HG03342 (cell line): ENCODE results near the gene APBA2.

Source experiments
- ATAC-seq: cut with Tn5 transposase; IDR thresholded peaks from one replicate; pipeline ENCODE4 v1.9.1; 2021; ENCODE audit warnings: mild to moderate bottlenecking, moderate library complexity; ENCODE audit not compliant: unreplicated experiment

APBA2 gene

DNA sequence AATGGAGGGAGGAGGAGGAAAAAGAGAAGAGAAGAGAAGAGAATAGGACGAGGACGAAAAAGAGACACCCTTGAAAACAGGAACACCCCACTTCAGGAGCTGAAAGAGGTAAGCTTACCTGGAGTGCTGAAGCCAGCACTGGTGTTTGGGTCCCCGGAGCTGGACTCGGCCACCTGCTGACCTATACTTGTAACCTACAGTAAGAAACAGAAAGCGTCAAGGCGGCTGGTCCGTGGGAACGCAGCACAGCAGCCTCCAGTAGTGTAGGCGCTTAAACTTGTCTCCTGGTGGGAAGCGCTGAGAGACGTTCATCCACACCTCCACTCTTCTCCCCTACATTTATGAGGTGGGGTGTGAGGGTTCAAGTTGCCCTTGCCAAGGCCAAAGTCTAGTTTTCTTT is 242.9 kb downstream of the APBA2 start:
- no peak for ATAC-seq

DNA sequence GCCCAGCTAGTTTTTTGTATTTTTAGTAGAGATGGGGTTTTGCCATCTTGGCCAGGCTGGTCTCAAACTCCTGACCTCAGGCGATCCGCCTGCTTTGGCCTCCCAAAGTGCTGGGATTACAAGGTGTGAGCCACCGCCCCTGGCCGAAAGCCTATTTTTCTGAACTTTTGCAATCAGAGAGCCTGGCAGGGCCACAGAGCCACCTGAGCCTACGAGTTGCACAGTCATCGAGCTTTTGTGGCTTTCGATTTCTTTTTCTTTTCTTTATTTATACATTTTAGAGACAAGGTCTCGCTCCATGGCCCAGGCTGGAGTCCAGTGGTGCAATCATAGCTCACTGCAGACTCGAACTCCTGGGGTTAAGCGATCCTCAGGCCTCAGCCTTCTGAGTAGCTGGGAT is 243.4 kb downstream of the APBA2 start:
- ATAC-seq: no peak

DNA sequence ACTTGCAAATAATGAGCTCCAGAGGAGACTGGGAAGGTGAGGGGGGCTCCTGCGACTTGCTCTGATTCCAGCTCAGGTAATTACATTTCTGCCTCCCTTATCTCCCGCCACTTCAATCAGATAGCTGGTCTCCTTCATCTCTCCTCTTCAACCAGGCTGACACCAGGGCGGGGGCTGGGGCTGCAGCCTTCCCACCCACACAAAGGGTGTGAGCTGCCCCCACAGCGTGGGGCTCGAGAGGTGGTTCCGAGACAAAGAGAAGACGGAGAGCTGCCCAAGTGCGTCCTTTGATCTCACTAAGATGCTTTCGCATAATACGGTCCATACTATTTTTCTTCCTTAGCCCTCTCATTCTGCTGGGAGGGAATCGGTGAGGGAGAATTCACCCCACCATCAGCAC is 244.2 kb downstream of the APBA2 start:
- no peak for ATAC-seq

DNA sequence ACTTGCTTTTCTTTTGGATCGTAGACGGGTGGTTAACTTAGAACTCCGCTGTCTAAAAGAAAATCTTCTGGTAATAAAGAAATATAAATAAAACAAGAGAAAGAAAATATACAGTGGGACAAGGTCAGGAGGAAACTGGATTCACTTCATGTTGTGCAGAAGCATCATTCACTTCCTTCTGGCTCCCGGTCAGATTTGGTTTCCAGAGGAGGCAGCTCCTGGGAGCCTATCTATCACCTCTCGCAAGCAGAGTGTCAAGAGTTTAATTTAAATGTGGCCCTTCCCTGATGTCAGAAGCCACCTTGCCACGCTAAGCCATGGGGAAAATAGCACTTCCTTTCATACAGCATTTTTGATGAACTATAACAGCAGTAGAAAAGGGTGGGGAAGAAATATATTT is 244.7 kb downstream of the APBA2 start:
- ATAC-seq: no peak

GRCh38 chr15:29130951-29131839 is 245.4 kb downstream of the APBA2 start:
- ATAC-seq: no peak

DNA sequence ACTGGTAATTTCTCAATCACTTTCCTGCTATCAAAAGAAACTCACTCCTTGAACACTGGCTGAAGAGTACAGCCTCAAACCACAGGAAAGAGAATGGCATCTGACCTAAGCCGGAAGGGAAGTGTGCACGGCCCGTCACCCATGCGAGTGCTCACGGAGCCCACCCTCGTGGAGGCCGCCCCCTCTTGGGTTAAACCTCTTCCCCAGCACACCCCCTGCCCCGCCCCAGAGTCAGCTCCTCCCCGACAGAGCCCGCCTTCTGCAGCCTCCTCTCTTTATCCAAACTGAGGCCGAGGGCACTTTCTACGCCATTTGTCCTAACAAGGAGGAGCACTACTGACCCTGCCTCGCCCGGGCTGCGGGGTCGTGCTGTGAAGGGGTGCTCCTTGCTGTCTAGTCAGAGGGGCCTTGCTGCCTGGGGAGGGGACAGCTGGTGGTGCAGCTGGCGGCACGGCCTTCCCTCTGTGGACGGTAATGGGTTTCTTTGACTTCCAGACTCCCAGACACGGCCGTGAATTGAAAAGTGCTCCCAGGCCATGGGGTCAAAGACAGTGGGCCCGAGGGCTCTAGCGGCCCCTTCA is 246.2 kb downstream of the APBA2 start:
- no peak for ATAC-seq

DNA sequence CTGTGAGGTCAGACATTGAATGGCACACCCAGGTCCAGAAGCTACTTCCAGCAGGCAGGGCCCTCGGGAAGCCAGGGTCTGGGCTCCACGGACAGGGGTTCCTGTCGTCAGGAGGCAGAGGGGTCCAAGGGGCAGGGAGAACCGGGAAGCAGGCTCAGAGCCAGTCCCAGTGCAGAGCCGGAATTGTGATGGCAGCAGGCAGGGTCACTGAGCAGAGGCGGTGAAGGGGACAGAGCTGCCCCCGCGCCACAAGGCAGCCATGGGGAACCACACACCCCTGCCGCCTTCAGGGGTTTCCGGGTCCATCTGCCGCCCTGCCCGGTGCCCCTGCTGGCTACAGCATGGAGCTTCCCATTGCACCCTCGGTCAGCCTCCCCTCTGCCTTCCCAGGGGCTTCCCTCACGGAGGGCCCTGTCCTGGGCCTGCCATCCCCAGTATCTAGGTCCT is 247.0 kb downstream of the APBA2 start:
- ATAC-seq: no peak

- no peak for ATAC-seq
These were observed 247.5 kb downstream of the APBA2 start for GRCh38 chr15:29133321-29133720.

DNA sequence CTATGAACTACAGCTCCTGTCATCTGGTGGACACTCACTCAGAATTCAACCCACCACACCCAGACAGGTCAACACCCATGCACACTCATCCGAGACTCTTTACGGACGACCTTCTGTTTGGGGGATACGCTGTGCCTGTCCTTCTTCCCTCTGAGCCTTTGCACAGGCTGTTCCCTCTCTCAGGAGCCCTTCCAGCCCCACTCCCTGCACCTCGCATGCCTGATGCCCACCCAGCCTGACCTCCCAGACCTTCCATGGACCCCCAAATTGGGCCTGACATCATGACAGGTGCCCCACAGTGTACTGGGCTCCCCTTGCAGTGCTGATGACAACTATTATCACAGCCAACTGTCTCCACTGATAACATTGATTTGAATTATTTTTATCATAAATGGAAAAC is 248.0 kb downstream of the APBA2 start:
- no peak for ATAC-seq

GRCh38 chr15:29134239-29134638 is 248.5 kb downstream of the APBA2 start:
- no peak for ATAC-seq

DNA sequence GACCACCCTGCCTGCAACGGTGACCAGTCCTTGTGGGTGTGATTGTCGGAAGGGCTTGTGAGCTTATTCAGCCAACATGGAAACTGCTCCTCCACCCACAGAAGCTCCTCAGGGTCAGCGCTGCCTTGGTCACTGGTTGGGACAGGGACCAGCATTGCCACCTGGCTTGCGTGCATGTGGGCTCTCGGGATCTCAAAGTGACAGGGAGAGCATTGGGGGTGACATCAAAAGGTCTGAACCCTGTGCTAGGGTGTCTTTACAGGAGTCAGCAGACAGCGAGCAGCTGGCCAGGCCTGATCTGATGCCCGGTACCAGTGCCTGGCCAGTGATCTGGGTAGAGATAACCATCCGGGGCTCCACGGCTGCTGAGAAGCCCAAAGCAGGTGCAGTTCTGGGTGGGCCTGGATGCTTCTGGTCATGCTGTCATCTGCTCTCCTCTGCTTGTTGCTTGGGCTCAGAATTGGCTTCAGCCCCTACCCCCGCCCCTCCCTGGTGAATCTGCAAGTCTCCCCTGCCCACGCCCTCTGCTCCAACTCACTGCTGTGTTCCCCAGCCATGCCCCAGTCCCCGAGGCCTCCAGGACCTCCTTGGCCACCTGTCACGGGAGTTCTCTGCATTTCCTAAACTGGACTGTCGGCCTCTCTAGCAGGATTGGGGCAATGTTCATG is 249.0 kb downstream of the APBA2 start:
- no peak for ATAC-seq

DNA sequence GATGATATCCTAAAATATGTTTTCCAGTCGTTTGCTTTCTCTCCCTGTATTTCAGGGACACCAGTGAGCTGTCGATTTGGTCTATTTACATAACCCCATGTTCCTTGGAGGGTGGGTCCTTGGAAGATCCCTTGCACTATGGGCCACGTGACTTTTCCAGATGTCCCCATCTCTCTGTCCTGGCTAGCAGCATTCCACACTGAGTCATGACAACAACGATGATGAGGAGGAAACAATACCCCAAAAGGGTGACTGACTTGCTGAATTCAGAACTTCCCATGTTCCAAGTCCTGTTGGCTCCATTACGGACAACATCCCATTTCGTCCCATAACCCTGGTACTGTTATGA is 249.5 kb downstream of the APBA2 start:
- ATAC-seq: no peak

DNA sequence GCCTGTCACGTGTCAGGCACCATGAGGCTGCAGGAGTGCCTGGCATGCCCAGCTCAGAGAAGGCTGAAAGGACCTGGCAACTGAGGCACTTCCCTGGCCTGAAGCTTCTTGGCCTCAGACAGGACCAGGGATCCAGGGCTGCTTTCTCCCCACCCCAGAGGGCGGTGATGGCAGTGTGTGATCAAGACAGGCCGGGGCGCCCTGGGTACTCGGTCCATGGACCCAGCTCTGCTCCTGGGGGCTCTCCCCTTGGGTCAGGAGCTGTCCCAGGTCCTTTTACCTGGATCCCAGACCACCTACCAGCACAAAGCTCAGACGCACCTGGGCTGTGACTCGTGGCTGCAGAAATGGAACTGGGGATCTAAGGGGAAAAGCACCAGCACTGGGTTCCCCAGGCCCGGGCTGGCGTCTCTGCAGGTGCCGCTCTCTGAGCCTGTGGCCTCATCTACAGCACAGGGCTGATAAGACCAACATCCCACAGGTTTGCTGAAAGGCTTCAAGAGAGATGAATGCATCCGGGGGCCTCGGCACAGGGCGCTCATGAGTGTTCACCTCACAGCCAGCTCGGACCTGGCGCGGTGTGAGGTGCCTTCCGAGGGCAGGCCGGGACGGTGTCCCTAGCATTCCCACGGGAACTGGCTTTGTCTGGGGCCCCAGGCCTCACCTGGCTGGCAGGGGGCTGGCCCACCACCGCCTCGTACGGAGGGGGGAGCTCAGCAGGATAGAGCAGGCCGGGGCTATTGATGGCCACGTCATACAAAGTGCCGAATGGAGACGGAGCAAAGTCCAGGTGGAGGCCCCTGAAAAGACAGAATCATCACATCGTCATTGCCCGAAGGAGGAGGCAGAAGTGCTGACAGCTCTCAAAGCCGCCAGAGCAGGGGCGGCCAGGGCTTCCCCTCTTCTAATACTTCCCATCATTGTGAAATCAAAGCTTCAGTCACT is 250.2 kb downstream of the APBA2 start:
- ATAC-seq: no peak

DNA sequence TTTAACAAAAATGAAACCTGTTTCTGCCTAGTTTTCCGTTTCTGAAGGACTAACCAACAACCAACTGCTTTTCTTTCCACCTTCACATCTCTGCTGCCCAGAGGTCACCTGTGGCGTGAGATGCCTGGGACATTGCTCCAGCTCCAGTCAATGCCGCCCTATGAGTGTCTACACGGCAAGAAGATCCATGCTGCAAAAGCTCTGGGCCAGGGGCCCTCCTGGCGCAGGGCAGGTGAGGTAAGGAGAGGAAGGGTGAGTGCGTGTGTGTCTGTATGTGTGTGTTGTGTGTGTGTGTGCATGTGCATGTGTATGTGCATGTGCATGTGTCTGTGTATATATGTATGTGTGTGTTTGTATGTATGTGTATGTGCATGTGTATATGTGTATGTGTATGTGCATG is 252.5 kb downstream of the APBA2 start:
- no peak for ATAC-seq

DNA sequence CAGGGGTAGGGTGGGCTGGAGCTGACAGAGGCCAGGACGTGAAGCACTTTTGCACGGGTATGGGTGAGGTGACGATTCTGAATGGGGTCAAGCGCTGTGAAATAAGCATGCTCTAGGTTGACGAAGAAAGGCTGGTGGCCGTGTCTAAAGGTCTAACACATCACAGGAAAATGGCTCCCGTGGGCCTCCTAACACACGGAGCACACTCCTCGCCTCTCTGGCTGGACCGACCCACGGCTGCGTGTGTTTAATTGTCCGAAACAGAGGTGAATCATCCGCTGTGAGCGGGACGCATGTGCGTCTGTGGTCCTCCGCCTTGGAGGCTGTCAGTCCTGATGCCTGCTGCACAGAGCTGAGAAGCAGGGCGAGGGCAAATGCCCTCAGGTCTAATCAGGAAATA is 253.3 kb downstream of the APBA2 start:
- no peak for ATAC-seq

DNA sequence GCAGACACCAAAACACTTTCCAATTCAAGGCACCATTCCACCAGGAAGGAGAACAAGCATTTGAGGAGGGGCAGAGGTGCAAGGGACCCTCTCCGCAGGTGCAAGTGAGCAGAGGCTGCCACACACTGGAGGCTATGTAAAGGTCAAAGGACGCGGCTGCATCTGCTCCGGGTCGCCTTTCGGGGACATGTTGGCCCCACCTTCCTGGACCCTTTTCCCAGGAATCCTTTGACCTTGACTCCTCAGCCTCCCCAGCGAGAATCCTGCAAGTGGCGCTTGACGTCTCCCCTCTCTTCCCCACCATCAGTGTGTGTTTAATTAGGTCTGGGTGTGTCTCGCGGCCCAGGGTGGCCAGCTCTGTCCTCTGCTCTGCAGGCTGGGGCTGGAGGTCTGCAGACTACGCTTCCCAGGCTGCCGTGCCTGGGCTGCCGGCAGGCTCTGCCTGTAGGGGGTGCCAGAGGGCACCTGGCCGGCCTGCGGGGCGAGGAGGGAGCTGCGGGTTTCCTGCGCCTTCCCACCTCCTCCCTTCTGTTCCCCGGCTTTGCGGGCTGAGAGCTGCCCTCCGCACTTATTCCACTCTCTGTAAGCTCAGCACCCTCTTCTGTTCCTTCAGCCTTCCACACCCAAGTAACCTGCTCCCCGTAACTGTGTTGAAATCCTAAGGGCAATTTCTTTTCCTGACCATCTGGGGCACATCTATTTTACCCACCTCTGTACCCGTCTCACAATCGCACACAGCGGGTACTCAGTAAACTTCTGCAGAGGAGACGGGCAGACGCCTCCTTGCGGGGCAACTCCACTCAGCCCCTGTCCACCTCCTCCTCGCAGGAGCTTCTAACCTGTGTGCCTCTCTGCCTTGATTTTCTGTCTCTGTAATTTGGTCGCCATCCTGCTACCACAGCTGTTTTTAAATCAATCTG is 254.0 kb downstream of the APBA2 start:
- peak; percentile 63 for ATAC-seq

- no peak for ATAC-seq
These were observed 254.9 kb downstream of the APBA2 start for GRCh38 chr15:29140475-29141307.

DNA sequence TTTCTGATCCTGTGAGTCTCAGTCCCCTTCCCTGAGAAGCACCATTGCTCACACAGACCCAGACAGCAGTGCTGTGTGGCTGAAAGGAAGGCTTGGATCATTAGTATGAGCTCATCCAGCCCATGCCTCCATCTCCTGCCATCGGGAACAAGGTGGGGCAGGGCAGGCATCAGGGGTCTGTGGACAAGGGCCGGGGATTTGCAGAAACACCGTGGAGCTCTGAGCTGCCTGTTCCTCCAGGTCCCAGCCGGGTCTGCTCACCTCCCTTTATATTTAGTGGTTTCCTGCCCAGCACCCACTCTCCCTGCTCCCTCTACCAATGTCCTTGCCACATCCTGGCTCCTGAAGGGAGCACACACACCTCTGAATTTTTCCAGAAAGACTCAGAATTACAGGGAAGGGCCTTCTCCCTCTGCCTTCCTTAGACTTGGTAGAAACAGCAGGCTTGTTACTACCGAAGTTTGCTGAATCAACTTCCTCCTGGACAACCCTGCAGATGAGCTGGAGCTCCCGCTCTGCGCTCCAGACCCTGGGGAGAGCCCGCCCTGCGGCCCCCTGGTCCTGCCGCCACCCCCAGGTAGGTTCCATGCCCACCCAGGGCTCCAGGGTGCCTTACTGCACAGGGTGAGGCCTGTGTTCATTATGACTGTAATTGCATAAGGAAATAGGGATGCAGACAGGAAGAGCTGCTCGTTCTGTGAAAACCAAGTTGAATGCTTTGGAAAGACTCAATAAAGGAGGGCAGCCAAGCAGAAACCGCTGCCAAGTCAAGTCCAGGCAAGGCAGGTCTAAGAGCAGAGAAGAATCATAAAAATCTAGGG is 255.7 kb downstream of the APBA2 start:
- no peak for ATAC-seq
